ENCODE measurements around the gene PTPRM.

Gene PTPRM

DNA sequence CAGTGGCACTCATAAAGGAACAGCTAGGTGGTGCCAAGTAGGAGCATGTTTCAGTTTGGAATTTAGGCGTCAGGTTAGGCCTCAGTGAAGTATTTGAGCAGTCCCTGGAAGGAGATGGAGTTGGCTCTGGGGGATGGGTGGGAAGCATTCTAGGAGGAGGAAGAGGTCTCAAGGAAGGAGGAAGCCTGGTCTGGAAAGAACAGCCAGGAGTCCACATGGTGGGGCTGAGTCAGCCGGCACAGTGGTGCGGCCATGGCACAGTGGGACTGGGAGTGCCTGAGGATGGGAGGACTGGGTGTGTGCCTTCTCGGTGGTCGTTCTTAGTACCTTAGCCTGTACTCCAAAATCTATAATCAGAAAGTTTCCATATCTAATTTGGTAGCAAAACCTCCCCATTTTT, 373.3 kb downstream of the PTPRM start:
- H3K9me3 ChIP-seq (ENCODE audit: insufficient read depth, low read length, severe bottlenecking): peaks cover 2% of the 10 kb centered on the region
- H3K27ac ChIP-seq (ENCODE audit: low read length): no peak overlapping the region
- H3K4me2 ChIP-seq (ENCODE audit: insufficient read depth, low read length): no peak overlapping the region
- no peaks in the 10 kb centered on the region for H3K27me3 ChIP-seq (ENCODE audit: insufficient read depth, low read length, poor library complexity)
- H3K4me1 ChIP-seq (ENCODE audit: insufficient read depth, low read length): no peaks in the 10 kb centered on the region
- ATAC-seq (ENCODE audit: insufficient read depth, low read depth) (no peak), DNase-seq (no peak)
- H2AFZ ChIP-seq (ENCODE audit: low read depth, low read length): no peak overlapping the region
- no peaks in the 10 kb centered on the region for H3K36me3 ChIP-seq (ENCODE audit: insufficient read depth, low read length)
- H4K20me1 ChIP-seq (ENCODE audit: insufficient read depth, low read length): no peaks in the 10 kb centered on the region
- TF ChIP-seq EZH2 (IDR thresholded peaks at IDR 0.05; ENCODE audit: borderline replicate concordance, low read depth, low read length, severe bottlenecking) (no peak), CTCF (IDR thresholded peaks at IDR 0.05; ENCODE audit: borderline replicate concordance, extremely low read depth, low read length, poor library complexity, severe bottlenecking) (no peak)
- no peaks in the 10 kb centered on the region for H3K79me2 ChIP-seq (ENCODE audit: insufficient read depth, low read length)
- H3K4me3 ChIP-seq (ENCODE audit: low read depth in 1 of 2, low read length in 2 of 2): no peak overlapping the region
- H3K9ac ChIP-seq (ENCODE audit: low read depth, low read length): no peak overlapping the region

DNA sequence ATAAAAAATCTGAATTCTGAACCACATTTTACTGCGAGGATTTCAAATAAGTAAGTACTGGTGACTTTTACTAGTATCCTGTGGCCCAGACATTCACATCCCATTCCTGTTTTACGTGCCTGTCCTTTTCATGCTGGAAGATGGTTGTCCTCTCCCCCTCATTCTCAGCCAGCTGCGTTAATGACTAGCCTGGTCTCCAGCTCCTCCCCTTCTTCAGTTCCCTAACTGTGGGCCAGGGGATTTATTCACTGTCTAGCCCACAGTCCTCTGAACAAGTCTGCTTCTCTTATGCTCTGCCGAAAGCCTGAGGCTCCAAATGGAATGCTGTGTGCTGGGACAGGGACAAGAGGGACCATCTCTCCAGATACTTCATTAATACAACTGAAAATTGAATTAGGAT, 373.9 kb downstream of the PTPRM start:
- no peak for TF ChIP-seq CTCF (IDR thresholded peaks at IDR 0.05; ENCODE audit: borderline replicate concordance, extremely low read depth, low read length, poor library complexity, severe bottlenecking)
- no peak for TF ChIP-seq EZH2 (IDR thresholded peaks at IDR 0.05; ENCODE audit: borderline replicate concordance, low read depth, low read length, severe bottlenecking)
- no peak for DNase-seq

DNA sequence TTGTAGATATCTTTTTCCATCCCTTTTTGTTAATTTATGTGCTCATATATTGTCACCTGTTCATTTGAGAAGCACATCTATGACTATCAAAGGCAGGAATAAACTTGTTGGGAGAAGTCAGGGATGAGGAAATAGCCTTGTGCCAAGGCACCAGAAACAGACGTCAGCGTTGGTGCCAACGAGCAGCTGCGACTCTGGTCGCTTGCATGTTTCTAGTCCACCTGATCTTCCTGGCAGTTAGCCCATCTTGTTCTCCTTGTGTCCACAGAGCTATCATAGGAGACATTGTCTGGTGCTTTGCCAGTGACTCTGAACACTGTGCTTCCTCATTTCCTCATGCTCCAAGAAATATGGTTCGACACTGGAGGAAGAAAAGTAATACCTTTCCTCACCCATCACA, 374.4 kb downstream of the PTPRM start:
- no peaks in the 10 kb centered on the region for H3K27me3 ChIP-seq (ENCODE audit: insufficient read depth, low read length, poor library complexity)
- TF ChIP-seq EZH2 (IDR thresholded peaks at IDR 0.05; ENCODE audit: borderline replicate concordance, low read depth, low read length, severe bottlenecking) (no peak), CTCF (IDR thresholded peaks at IDR 0.05; ENCODE audit: borderline replicate concordance, extremely low read depth, low read length, poor library complexity, severe bottlenecking) (no peak)
- H3K4me1 ChIP-seq (ENCODE audit: insufficient read depth, low read length): no peaks in the 10 kb centered on the region
- no peak overlapping the region for H2AFZ ChIP-seq (ENCODE audit: low read depth, low read length)
- ATAC-seq (ENCODE audit: insufficient read depth, low read depth): no peak
- H3K36me3 ChIP-seq (ENCODE audit: insufficient read depth, low read length): no peaks in the 10 kb centered on the region
- no peak for DNase-seq
- no peaks in the 10 kb centered on the region for H4K20me1 ChIP-seq (ENCODE audit: insufficient read depth, low read length)
- no peak overlapping the region for H3K27ac ChIP-seq (ENCODE audit: low read length)
- no peaks in the 10 kb centered on the region for H3K79me2 ChIP-seq (ENCODE audit: insufficient read depth, low read length)
- no peaks in the 10 kb centered on the region for H3K9me3 ChIP-seq (ENCODE audit: insufficient read depth, low read length, severe bottlenecking)
- H3K4me2 ChIP-seq (ENCODE audit: insufficient read depth, low read length): no peak overlapping the region
- H3K9ac ChIP-seq (ENCODE audit: low read depth, low read length): no peak overlapping the region
- no peak overlapping the region for H3K4me3 ChIP-seq (ENCODE audit: low read depth in 1 of 2, low read length in 2 of 2)

More for the DNA sequence above, 373.9 kb downstream of the PTPRM start:
- Histone ChIP-seq H3K9me3 (ENCODE audit: insufficient read depth, low read length, severe bottlenecking) (peaks cover 2% of the 10 kb centered on the region), H3K9ac (ENCODE audit: low read depth, low read length) (no peak overlapping the region), H4K20me1 (ENCODE audit: insufficient read depth, low read length) (no peaks in the 10 kb centered on the region), H3K4me2 (ENCODE audit: insufficient read depth, low read length) (no peak overlapping the region), H3K36me3 (ENCODE audit: insufficient read depth, low read length) (no peaks in the 10 kb centered on the region), H3K4me1 (ENCODE audit: insufficient read depth, low read length) (no peaks in the 10 kb centered on the region), H3K27ac (ENCODE audit: low read length) (no peak overlapping the region), H2AFZ (ENCODE audit: low read depth, low read length) (no peak overlapping the region), H3K27me3 (ENCODE audit: insufficient read depth, low read length, poor library complexity) (no peaks in the 10 kb centered on the region), H3K79me2 (ENCODE audit: insufficient read depth, low read length) (no peaks in the 10 kb centered on the region), H3K4me3 (ENCODE audit: low read depth in 1 of 2, low read length in 2 of 2) (no peak overlapping the region)
- ATAC-seq (ENCODE audit: insufficient read depth, low read depth): no peak

DNA sequence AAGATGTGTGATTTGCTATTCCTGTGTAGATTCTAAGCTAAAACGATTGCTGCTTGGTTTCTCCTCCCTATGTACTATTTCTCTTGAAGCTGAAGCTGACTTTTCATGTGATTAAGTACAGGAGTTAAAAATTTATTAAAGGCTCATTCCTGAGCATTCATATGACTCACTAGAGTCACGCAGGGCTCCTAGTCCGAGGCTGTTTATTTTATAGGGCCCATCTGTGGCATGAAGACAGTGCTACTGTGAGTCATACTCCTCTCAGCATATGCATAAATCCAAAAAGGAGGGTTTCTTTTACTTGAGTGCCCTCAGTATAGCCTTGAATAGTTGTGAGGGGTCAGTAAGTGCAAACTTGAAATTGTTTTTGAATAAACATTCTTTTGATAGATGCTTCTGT, 378.8 kb downstream of the PTPRM start:
- H3K4me2 ChIP-seq (ENCODE audit: insufficient read depth, low read length): no peak overlapping the region
- no peak overlapping the region for H3K9ac ChIP-seq (ENCODE audit: low read depth, low read length)
- no peaks in the 10 kb centered on the region for H3K36me3 ChIP-seq (ENCODE audit: insufficient read depth, low read length)
- no peak overlapping the region for H2AFZ ChIP-seq (ENCODE audit: low read depth, low read length)
- ATAC-seq (ENCODE audit: insufficient read depth, low read depth) (no peak), DNase-seq (no peak)
- no peak for TF ChIP-seq CTCF (IDR thresholded peaks at IDR 0.05; ENCODE audit: borderline replicate concordance, extremely low read depth, low read length, poor library complexity, severe bottlenecking)
- no peak for TF ChIP-seq EZH2 (IDR thresholded peaks at IDR 0.05; ENCODE audit: borderline replicate concordance, low read depth, low read length, severe bottlenecking)
- no peaks in the 10 kb centered on the region for H3K27me3 ChIP-seq (ENCODE audit: insufficient read depth, low read length, poor library complexity)
- H4K20me1 ChIP-seq (ENCODE audit: insufficient read depth, low read length): no peaks in the 10 kb centered on the region
- H3K27ac ChIP-seq (ENCODE audit: low read length): no peak overlapping the region
- no peaks in the 10 kb centered on the region for H3K4me1 ChIP-seq (ENCODE audit: insufficient read depth, low read length)
- H3K4me3 ChIP-seq (ENCODE audit: low read depth in 1 of 2, low read length in 2 of 2): no peak overlapping the region
- no peaks in the 10 kb centered on the region for H3K9me3 ChIP-seq (ENCODE audit: insufficient read depth, low read length, severe bottlenecking)
- H3K79me2 ChIP-seq (ENCODE audit: insufficient read depth, low read length): no peaks in the 10 kb centered on the region

Measured in DND-41 (cell line).